Natural killer cell (primary cell): ENCODE data around the gene PPP1R3D. TPM values are rescaled to one million over a fixed set of nuclear protein-coding genes. Genes with fewer than 3 reads are reported as not detected.

Experiments used
- ATAC-seq, 3 donors: fragments of 150-1000 bp in 2 of 3; fragments of 200-7000 bp in 1 of 3; cut with Tn5 transposase; 1 replicate in 1 of 3; 2 replicates in 2 of 3; pipeline ENCODE4 v1.10.0; 2021; ENCODE audit warnings: mild to moderate bottlenecking in 2 of 3, moderate library complexity in 2 of 3
- DNase-seq, 2 donors: peaks; one replicate each; pipeline versions ENCODE4 v3.0.0 to v3.0.0-alpha.2; 2013 to 2021; ENCODE audit warnings: mixed read lengths in 1 of 2
- H3K27ac ChIP-seq: one replicate; pipeline ENCODE4 v1.5.1; 2013; ENCODE audit warnings: mild to moderate bottlenecking, low read length
- H3K27me3 ChIP-seq: one replicate; pipeline ENCODE4 v1.6.1; 2013; ENCODE audit warnings: low read length; ENCODE audit not compliant: control insufficient read depth, insufficient read depth
- H3K36me3 ChIP-seq: one replicate; pipeline ENCODE4 v1.6.1; 2013; ENCODE audit warnings: low read length; ENCODE audit not compliant: control insufficient read depth, insufficient read depth
- H3K4me1 ChIP-seq: one replicate; pipeline ENCODE4 v1.6.1; 2013; ENCODE audit warnings: low read length; ENCODE audit not compliant: control insufficient read depth, insufficient read depth
- H3K4me3 ChIP-seq: one replicate; pipeline ENCODE4 v1.5.1; 2013; ENCODE audit warnings: low read length
- H3K9me3 ChIP-seq: one replicate; pipeline ENCODE4 v1.6.1; 2013; ENCODE audit warnings: low read length; ENCODE audit not compliant: control insufficient read depth, insufficient read depth
- H3K27ac Mint-ChIP-seq, 2 donors: one replicate each; pipeline ENCODE4 v1.8.0; 2022; ENCODE audit warnings: mild to moderate bottlenecking in 2 of 2, mixed read lengths in 2 of 2, moderate library complexity in 1 of 2
- H3K27me3 Mint-ChIP-seq, 2 donors: one replicate each; pipeline ENCODE4 v1.8.0; 2022; ENCODE audit warnings: low read depth in 2 of 2, mixed read lengths in 2 of 2
- H3K36me3 Mint-ChIP-seq: one replicate; pipeline ENCODE4 v1.8.0; 2022; ENCODE audit warnings: mixed read lengths
- H3K4me1 Mint-ChIP-seq, 2 donors: one replicate each; pipeline ENCODE4 v1.8.0; 2022; ENCODE audit warnings: mixed read lengths in 2 of 2
- H3K4me3 Mint-ChIP-seq: one replicate; pipeline ENCODE4 v1.8.0; 2022; ENCODE audit warnings: mild to moderate bottlenecking, moderate library complexity, mixed read lengths
- H3K9me3 Mint-ChIP-seq, 2 donors: one replicate each; pipeline ENCODE4 v1.8.0; 2022; ENCODE audit warnings: mixed read lengths in 2 of 2
- CTCF ChIP-seq: fragments of 200-600 bp; IDR thresholded peaks from one replicate; pipeline ENCODE4 v1.8.0; 2022; ENCODE audit warnings: antibody characterized with exemption
- WGBS: methylation state at CpG from one replicate; pipeline ENCODE4 v1.1.7; 2013; ENCODE audit warnings: missing lambda C conversion rate; ENCODE audit not compliant: insufficient coverage; 5-methylcytosine and 5-hydroxymethylcytosine counted together
- intact Hi-C: fragments of 100-400 bp; cut with micrococcal nuclease; formaldehyde crosslinking; loops from one replicate; pipeline ENCODE4 v1.14.2; 2022
- total RNA-seq, 4 donors: library from RNA; stranded (reverse); fragments of 120-200 nt in 1 of 4; gene quantifications; one replicate each; pipeline versions ENCODE4 v1.2.3 to v1.2.4, GENCODE V29; 2013 to 2022

PPP1R3D gene
- total RNA-seq, 3 donors from 2014 or later (not counting 1 experiment from before 2014, with no cell fraction given): 3.5 to 6.9 (median 6.7) TPM

- no peak for TF ChIP-seq CTCF
- no peaks in the 10 kb centered on the region for H3K9me3 Mint-ChIP-seq
- intact Hi-C loops: no loop called here
- WGBS: 94% methylated on average over 6 of the region's 8 CpGs
- peaks cover 4% of the 10 kb centered on the region for H3K36me3 ChIP-seq
- no peaks in the 10 kb centered on the region for H3K27me3 Mint-ChIP-seq
- H3K4me3 Mint-ChIP-seq: peak overlapping the region; percentile 21
- H3K4me1 ChIP-seq: peaks cover 25% of the 10 kb centered on the region
- DNase-seq (no peak), ATAC-seq (no peak)
- peaks cover 22 to 25% of the 10 kb centered on the region in 2 donors for H3K4me1 Mint-ChIP-seq
- H3K27ac Mint-ChIP-seq: no peak overlapping the region
- H3K4me3 ChIP-seq: no peak overlapping the region
- H3K9me3 ChIP-seq: no peaks in the 10 kb centered on the region
- H3K27ac ChIP-seq: no peak overlapping the region
- no peaks in the 10 kb centered on the region for H3K36me3 Mint-ChIP-seq
- no peaks in the 10 kb centered on the region for H3K27me3 ChIP-seq
Measured at GRCh38 chr20:59935457-59936185, 4.5 kb downstream of the PPP1R3D start.

- Histone ChIP-seq H3K4me1 (peaks cover 20% of the 10 kb centered on the region), H3K27me3 (no peaks in the 10 kb centered on the region), H3K27ac (peak overlapping the region; percentile 49), H3K9me3 (no peaks in the 10 kb centered on the region), H3K4me3 (peak overlapping the region; percentile 82), H3K36me3 (peaks cover 4% of the 10 kb centered on the region)
- H3K27me3 Mint-ChIP-seq: peaks cover 0 to 1% of the 10 kb centered on the region in 2 donors
- WGBS: 12% methylated on average over 59 of the region's 59 CpGs
- H3K27ac Mint-ChIP-seq: peak overlapping the region; percentile 43 to 72
- H3K9me3 Mint-ChIP-seq: no peaks in the 10 kb centered on the region
- DNase-seq: peak; percentile 81 to 89
- peaks cover 19 to 22% of the 10 kb centered on the region in 2 donors for H3K4me1 Mint-ChIP-seq
- peak; percentile 99 for TF ChIP-seq CTCF
- no peaks in the 10 kb centered on the region for H3K36me3 Mint-ChIP-seq
- H3K4me3 Mint-ChIP-seq: peak overlapping the region; percentile 81
- peak; percentile 82 to 91 (median 83) for ATAC-seq
- intact Hi-C loops: no loop called here
Measured at GRCh38 chr20:59933849-59934585, 6.1 kb downstream of the PPP1R3D start.

GRCh38 chr20:59933296-59933848, 6.7 kb downstream of the PPP1R3D start, which contains the start of gene SYCP2:
Gene SYCP2 (minus strand): TSS chr20:59933637. CDS start chr20:59922413, 11,224 bp downstream.
- no peaks in the 10 kb centered on the region for H3K36me3 Mint-ChIP-seq
- peak within 1 kb of the TSS; percentile 82 for H3K4me3 ChIP-seq
- ATAC-seq (peak; percentile 77 to 80 (median 78)), DNase-seq (peak; percentile 58 to 88)
- H3K27me3 Mint-ChIP-seq: peaks cover 0 to 7% of the 10 kb centered on the region in 2 donors
- no peak for TF ChIP-seq CTCF
- peaks cover 13 to 15% of the 10 kb centered on the region in 2 donors for H3K4me1 Mint-ChIP-seq
- peak within 1 kb of the TSS; percentile 49 for H3K27ac ChIP-seq
- H3K27ac Mint-ChIP-seq: peak within 1 kb of the TSS; percentile 43 to 72
- 44% methylated on average over 61 of the region's 65 CpGs for WGBS
- H3K36me3 ChIP-seq: peaks cover 4% of the 10 kb centered on the region
- no peaks in the 10 kb centered on the region for H3K9me3 ChIP-seq
- H3K4me3 Mint-ChIP-seq: peak within 1 kb of the TSS; percentile 81
- no peaks in the 10 kb centered on the region for H3K9me3 Mint-ChIP-seq
- intact Hi-C loops: no loop called here
- H3K27me3 ChIP-seq: no peaks in the 10 kb centered on the region
- H3K4me1 ChIP-seq: peaks cover 13% of the 10 kb centered on the region
